GM21717 (cell line): ENCODE data around the gene ARHGAP21.
"Not testable (repeated sequence)": the region's sequence is repeated elsewhere in the genome, so short reads cannot be mapped to it uniquely, and the experiment has no call there.

Experiments
- ATAC-seq: cut with Tn5 transposase; IDR thresholded peaks from one replicate; pipeline ENCODE4 v1.9.1; 2021; ENCODE audit warnings: mild to moderate bottlenecking, moderate library complexity; ENCODE audit not compliant: unreplicated experiment

Gene ARHGAP21

DNA sequence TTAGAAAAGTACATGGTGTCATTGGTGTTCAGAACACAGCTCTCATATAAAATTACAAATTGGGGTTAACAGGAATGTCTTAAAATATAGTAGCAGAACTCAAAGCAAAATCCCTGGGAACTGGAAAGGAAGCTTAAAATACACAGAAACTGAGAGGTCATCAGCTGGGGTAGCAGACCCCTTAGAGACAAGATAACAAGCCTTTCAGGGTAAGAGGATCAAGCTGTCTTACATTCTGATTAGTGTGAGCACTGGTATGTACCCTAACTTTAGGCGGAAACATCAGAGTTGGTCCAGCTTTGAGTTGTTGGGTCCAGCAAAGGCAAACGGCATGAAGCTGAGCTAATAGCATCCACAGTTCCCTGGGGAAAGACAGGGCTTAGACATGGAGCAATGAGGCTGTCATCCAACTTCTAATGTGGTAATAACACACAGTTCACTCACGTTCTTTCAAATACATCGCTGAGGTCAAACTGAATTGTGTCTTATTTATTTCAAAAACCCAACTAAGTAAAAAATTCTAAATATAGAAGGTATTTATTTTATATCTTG lies 32.6 kb downstream of the ARHGAP21 start:
- ATAC-seq = no peak

DNA sequence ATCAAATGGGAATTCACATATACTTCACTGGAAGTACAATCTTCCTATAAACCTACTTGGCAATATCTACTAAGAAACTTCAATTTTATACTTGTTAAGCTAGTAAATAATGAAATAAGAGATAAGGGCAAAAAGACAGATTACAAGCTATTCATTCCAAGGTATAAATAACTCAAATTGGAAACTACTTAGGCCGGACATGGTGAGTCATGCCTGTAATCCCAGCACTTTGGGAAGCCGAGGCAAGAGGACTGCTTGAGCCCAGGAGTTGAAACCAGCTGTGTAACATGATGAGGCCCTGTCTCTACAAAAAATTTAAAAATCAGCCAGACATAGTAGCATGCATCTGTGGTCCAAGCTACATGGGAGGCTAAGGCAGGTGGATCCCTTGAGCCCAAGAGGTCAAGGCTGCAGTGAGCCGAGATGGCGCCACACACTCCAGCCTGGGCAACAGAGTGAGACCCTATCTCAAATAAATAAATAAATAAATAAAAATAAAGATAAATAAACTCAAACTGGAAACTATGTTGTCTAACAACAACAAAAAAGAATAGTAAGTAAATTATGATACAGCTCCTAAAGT lies 37.6 kb downstream of the ARHGAP21 start:
- ATAC-seq = no peak

DNA sequence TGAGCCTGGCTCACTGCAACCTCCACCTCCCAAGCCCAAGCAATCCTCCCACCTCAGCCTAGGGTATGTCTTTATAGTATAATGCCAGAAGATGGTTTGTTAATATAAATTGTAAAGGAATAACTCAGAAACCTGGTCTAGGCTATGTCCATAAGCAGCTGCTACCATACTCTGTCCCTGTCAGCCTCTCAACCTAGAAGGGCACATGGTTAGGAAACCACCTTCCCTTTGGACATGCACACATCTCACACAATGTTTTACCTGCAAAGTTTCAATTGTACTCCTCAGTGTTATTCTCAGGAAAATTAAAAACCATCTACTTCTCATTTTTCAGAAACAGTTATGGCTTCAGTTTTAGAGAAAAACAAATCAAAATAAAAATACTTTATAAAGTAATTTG lies 40.1 kb downstream of the ARHGAP21 start:
- no peak for ATAC-seq

DNA sequence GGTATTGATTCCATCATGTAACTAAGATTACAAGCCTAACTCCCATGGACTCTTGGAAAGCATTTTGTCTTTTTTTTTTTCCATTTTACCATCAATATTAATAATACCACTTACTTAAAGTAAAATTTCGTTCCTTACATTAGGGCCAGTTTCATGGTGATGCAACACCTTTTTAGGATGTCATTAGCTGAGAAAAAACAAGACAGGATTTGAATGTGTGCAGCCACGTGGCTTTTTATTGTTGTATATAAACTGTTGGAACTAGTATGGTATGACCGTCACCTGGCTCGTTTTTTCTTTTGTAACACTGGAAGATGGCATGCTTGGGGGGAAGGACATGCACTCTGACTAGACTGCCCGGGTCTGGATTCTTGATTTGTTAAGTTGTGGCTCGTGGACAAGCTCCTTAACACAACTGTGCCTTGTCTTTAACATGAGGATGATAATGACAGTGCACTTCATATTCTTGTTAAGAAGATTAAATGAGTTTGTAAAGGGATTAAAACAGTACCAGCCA lies 42.1 kb downstream of the ARHGAP21 start:
- ATAC-seq = no peak

DNA sequence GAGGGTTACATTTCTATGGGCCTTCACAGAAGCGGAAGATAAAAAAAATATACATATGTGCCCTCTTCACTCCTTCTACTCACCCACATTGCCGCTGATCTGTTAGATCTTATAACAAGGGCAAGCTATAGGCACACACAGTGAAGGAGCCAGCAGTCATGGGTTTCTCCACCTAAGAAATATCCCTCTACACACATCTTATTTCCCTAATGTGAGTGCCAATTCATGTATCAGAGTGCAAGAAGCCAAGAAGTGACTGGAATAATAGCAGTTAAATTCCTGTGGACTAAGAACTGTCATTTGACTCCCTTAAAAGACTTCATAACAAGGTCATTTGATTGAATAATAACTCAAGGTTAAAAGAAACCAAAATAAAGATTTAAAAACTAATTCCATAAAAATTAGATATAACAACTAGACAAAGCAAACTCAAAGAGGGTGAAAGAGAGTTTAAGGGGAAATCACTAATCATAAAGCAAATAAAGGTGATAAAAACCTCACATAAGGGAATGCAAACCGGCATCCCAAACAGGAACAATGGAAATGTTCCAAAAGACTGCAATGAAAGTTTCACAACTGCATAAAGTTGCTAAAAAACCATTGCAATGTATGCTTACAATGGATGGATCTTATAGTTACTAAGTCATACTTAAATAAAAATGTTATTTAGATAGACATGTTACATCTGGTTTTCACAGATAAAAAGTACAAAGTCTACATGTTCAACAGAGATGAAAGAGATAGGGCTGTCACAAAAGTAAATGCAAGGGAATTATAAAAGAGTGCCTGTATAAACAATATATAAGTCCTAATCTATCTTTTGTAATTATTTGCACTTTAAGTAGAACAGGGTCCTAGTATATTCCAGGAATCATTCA lies 42.8 kb downstream of the ARHGAP21 start:
- ATAC-seq = no peak

DNA sequence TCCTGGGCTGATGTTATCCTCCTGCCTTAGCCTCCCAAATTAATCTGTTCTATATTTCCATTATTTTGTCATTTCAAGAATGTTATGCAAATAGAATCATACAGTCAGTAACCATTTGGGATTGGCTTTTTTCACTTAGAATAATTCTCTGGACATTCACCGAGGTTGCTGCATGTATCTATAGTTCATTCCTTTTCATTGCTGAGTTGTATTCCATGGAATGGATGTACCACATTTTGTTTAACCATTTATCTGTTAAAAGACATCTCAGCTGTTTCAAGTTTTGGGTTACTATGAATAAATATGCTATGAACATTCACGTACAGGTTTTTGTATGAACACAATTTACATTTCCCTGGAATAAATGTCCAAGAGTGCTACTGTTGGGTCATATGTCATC lies 44.9 kb downstream of the ARHGAP21 start:
- no peak for ATAC-seq

DNA sequence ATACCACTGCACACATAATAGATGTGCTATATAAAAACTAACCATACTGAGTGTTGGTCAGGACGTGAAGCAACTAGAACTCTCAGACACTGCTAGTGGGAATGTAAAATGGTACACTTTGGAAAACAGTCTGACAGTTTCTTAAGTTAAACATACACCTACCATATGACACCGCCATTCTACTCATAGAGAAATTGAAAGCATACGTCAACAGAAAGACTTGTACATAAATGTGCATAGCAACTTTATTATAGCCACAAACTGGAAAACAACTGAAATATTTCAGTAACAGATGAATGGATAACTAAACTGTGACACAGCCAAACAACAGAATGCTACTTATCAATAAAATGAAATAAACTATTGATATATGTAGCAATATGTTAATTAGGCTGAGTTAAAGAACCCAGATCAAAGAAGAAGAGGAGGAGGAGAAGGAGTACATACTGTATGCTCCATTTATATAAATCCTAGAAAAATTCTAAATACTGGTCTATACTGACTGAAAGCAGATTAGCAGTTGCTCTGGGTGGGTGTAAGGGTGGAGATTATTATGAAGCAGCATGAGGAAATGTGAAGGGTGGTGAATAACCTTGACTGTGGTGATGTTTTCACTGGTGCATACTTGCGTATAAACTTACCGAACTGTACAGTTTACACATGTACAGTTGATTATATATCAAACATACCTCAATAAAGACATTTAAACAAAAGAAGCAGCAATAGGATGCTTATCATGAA lies 48.6 kb downstream of the ARHGAP21 start:
- no peak for ATAC-seq

DNA sequence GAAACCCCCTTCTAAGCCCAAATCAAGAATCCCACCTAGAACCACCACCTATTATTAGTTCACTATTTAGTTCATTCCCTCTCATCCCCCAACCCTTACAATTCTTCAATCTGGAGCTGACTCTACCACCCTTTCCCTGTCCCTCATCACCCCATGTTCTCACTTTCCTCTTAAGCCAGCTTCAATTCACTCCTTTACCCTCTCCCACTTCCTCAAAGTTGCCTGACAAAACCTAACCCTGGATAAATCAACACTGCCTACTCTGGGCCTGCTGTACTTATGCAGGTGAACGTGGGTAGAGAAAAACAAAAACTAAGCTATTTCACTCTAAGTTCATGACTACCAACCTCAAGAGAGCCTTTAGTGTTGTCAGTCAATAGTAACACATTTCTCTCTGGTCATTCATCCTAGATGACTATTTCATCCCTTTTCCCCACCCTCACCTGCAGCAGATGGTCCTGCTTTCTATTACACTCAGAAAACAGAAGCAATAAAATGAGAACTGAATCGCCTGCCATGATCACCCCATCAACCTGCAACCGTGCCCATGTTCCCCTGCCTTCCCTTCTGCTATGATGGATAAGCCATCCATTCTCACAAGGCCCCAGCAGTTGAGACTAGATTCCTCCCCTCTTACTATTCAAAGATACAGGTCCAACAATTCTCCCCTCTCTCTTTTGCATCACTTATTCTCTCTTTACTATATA lies 52.6 kb downstream of the ARHGAP21 start:
- ATAC-seq = no peak

DNA sequence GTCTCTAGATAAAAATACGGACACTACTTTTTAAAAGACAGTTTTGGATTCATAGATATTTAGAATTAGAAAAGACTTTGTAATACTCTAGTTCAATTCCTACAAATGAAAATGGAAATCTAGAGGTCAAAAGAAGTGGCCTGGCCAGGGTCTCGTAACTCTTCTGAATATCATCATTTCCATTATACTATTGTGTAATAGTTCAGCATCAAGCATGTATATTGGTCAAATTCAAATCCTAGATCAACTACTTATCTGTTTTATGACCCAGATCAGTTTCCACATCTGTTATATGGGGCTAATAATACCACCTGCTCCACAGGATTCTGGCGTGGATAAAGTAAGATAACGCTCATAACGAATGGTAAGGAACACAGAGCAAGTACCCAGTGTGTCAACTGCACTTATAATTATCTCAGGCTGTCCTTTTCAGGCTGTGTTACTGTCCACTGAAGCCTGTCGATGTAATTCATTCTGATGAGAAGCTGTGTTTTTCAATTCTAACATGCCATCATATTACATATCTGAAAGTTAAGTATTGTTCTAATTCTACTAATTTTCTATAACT lies 54.3 kb downstream of the ARHGAP21 start:
- no peak for ATAC-seq

DNA sequence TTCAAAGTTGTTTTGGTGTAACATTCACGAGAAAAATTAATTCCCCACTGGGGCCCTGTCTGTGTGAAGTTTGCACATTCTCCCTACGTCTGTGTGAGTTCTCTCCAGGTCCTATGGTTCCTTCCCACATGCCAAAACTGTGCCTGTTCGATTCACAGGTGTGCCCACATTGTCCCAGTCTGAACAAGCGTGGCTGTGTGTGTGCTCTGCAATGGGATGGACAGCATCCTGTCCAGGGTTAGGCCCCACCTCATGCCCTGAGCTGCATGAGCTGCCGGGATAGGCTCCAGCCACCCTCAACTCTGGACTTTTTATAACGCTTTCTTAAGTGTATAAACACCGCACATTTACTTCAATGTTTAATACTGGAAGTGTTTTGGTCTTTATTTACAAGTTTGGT lies 55.4 kb downstream of the ARHGAP21 start:
- no peak for ATAC-seq

DNA sequence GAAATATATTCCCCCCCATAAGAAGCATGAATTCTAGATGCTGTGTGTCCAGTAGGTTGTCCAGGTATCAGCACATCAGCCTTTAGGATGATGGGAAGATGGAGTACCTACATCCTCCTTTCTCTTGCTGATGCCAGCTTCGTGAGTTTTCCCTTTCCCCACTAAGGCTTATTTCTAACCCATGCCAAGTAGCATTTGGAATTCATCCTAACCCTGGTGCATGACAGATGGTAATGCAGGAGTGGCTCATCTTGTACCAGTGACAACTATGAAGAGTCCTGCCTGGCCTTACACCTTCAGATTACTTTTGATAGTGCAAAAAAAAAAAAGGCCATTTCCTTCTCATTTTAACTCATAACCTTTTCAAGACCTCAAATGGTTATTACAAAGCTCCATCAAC lies 58.7 kb downstream of the ARHGAP21 start:
- no peak for ATAC-seq

DNA sequence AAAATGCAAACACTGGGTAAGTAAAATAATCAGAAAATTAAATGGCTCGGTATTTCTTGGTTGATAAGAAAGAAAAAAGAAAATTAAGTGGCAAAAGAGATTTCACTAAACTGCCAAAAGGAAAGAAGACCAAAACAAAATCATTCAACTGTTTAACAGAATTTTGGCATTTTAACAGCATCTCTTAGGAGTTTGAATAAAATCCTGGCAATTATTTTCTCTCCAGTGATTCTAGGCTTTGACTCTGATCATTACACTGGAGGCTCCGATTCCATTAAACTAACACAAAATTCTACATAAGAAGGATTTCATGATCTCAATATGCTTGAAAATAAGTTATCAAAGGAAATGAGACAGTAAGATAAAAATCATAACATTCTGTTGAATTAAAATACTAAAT lies 62.3 kb downstream of the ARHGAP21 start:
- no peak for ATAC-seq

DNA sequence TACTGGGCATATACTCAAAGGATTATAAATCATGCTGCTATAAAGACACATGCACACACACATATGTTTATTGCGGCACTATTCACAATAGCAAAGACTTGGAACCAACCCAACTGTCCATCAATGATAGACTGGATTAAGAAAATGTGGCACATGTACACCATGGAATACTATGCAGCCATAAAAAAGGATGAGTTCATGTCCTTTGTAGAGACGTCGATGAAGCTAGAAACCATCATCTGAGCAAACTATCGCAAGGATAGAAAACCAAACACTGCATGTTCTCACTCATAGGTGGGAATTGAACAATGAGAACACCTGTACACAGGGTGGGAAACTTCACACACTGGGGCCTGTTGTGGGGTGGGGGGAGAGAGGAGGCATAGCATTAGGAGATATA lies 65.4 kb downstream of the ARHGAP21 start:
- ATAC-seq = not testable (repeated sequence)

DNA sequence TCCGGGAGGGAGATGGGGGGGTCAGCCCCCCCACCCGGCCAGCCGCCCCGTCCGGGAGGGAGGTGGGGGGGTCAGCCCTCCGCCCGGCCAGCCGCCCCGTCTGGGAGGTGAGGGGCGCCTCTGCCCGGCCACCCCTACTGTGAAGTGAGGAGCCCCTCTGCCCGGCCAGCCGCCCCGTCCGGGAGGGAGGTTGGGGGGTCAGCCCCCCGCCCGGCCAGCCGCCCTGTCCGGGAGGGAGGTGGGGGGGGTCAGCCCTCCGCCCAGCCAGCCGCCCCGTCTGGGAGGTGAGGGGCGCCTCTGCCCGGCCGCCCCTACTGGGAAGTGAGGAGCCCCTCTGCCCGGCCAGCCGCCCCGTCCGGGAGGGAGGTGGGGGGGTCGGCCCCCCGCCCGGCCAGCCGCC lies 67.4 kb downstream of the ARHGAP21 start:
- not testable (repeated sequence) for ATAC-seq

DNA sequence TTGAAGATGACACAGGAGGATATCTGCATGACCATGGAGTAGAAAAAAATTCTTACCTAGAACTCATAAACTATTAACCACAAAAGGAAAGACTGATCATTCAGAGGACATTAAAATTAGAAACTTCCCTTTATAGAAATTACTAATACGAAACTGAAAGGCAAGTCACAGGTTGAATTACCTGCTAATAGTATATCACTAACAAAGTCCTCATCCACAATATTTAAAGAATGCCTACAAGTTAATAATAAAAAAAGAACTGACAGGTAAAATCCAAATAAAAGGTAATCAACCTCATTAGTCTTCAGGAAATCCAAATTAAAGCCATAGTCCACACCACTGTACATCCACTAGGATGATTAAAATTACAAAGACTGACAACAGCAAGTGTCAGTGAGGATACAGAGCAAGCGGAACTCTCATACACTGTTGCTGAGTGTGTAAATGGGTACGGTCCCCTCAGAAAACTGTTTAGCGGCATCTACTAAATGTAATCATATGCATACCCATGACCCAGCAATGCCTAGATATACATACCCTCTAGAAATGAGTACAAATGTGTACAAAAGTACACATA lies 71.2 kb downstream of the ARHGAP21 start:
- peak; percentile 92 for ATAC-seq

DNA sequence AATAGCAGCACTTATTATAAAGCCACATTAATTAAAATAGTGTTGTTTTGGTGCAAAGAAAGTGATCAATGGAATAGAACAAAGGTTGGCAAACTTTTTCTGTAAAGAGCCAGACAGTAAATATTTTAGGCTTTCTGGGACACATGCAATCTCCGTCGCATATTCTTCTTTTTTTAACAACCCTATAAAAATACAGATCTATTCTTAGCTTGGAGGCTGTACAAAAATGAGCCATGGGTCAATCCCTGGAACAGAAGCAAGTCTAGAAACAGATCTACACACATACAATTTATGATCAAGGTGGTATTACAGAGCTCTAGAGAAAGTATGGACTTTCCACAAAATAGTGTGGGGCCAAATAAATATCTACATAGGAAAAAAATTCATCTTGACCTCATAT lies 71.8 kb downstream of the ARHGAP21 start:
- no peak for ATAC-seq

DNA sequence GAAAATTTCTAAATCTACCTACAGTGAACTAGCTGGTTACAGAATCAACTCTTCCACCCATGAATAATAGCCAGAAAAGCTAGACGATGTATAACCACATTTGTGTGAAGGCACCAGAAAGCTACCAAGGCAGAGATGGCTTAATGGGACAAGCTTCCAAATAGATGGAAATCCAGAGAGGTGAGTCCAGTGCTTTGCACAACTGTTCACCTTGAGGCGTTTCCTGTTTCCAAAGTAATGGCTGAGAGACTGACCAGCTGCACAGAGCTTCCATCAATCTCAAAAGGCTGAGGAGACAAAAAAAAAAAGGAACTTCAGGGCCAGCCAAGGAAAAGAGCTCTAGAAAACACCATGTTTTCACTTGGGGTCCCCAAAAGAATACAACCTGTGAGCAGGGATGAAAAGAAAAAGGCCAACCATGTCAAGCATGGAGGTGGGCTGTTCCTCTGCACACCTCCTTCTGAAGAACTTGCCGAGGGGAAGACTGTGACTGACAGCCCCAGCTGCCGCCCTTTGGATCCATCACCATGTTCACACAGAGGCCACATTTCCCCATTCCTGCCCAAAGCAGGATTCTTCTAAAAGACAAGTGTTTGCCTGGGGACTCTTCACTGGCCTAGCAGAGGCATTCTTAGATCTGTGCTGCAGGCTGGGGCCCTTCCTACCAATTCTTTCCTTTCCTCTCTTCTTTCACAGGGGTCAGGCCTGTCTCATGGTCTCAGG lies 72.9 kb downstream of the ARHGAP21 start:
- no peak for ATAC-seq

DNA sequence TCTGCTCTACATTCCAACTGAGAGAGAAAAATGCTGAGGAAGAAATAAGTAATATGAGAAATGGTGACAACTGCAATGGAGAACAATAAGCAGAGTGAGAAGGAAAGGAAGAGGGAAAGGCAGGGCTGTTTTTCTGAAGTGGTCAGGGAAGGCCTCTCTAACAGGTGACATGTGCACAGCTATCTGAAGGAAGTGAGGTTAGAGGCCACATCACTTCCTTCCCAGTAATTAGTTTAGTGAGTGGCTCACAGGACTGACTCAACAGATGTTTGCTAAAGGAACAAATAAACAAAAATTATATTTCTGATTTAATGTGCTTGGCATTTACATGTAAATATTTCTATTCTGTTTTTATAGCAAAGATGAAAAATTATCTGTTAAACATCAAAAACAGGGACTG lies 77.9 kb downstream of the ARHGAP21 start:
- no peak for ATAC-seq

DNA sequence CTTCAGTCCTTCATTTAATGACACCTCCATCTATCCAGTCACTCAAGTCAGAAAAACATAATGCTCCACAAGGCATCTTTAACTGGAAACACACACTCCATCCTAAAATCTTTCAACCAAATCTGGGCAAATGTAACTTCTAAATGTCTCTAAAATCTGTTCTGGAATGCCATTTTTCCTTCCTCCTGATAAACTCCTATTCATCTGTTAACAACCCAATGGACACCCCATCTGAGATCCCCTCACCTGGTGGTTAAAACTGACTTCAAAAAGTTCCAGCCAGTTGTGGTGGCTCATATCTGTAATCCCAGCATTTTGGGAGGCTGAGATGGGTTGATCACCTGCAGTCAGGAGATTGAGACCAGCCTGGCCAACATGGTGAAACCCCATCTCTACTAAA lies 78.7 kb downstream of the ARHGAP21 start:
- no peak for ATAC-seq
